PC-9 (cell line): ENCODE measurements around the gene MYOF.

Experiments used
- EZH2 ChIP-seq: fragments of 200-600 bp; sonication (generic); IDR thresholded peaks from 2 replicates; pipeline ENCODE4 v1.8.0; 2017; ENCODE audit warnings: antibody characterized with exemption, low read depth
- TF ChIP-seq, protein P1 (sequence below): fragments of 200-600 bp; sonication (generic); conservative IDR thresholded peaks from 2 replicates; pipeline ENCODE4 v1.6.1; 2017; ENCODE audit warnings: mixed run types, antibody characterized with exemption, mild to moderate bottlenecking, moderate library complexity

DNA sequence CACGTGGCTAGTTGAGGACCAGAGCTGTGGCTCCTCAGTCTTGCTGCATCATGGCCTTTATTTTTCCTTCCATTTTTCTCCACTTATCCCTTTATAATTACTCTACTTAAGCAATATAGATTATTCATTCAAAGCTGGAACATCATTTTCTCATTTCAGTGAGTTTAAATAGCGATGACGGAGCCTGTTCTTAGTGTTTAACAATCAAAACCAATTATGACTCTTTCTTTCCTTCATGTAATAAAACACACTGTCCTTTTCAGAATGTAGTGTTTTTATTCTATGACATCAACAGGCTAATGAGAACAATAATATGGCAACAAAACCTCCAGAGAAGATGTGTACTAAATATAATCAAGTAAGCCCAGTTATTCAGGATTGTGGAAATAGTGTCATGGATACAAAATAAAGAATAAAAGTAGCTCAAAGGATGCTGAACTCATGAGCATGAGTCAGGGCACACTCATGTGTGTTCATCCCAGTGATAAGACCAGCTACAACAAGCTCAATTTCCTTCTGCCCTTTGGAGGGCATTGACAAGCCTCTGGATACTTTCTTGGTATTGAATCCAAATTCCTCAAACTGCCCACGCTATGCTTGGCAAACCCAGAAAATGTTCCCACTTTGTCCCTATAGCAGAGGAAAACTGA lies 220.0 kb downstream of the MYOF start:
- TF ChIP-seq, protein P1, sequence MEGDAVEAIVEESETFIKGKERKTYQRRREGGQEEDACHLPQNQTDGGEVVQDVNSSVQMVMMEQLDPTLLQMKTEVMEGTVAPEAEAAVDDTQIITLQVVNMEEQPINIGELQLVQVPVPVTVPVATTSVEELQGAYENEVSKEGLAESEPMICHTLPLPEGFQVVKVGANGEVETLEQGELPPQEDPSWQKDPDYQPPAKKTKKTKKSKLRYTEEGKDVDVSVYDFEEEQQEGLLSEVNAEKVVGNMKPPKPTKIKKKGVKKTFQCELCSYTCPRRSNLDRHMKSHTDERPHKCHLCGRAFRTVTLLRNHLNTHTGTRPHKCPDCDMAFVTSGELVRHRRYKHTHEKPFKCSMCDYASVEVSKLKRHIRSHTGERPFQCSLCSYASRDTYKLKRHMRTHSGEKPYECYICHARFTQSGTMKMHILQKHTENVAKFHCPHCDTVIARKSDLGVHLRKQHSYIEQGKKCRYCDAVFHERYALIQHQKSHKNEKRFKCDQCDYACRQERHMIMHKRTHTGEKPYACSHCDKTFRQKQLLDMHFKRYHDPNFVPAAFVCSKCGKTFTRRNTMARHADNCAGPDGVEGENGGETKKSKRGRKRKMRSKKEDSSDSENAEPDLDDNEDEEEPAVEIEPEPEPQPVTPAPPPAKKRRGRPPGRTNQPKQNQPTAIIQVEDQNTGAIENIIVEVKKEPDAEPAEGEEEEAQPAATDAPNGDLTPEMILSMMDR = no peak
- TF ChIP-seq EZH2 = no peak
